Measurements from ENCODE around the gene TOMM20.

DNA sequence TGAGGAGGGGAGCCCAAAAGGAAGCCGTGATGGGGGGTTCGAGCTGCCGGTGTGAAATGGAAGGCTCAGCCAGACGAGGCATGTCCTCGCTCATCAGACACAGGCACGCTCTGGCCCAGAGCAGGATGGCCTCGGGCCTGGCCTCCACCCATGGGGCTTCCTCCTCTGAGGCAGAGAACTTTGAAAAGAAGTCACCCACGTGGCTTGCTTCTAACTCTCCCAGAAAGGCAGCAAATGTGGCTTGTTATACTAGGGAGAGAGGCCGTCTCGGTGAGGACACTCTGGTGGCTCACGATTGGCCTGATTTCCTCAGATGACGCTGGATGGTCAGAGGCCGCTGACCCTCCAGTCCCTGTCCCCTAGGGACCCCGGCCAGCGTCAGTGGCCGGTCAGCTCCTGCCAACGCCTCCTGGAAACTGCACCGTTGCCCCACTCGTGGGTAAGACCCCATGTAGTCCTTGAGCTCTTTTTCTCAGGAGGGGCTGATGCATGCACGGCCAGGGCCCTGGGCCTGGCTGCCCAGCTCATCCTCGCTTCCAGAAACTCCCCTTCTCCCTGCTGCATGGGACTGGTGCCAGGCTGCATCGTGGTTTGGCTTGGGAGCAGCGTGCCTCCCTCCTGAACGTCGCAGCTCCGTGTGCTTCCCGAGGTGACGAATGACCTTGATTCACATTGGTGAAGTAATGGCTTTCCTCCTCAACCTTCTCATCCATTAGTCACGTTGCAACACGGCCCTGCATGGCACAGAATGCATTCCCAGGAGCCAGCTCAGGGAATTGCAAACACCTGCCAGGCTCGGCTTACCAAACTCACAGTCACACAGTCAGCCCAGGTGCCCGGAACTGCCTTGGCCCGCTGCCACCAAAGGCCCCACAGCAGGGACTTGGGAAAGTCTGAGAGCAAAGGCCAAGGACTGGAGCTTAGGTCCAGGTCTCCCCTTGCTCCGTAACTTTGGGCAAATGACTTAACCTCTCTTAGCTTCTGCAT lies 58.8 kb downstream of the TOMM20 start:
- TF ChIP-seq EZH2 (IDR thresholded peaks at IDR 0.05; ENCODE audit: insufficient read depth, poor library complexity, severe bottlenecking) (no peak), EZH2phosphoT487 (IDR thresholded peaks at IDR 0.05; ENCODE audit: insufficient read depth, low read depth) (0 out of 2 replicates have a peak, but pooled peaks have one; percentile 11)
